Gastroesophageal sphincter (tissue), 4 donors: ENCODE results near the gene SOX5. TPM values are rescaled to one million over a fixed set of nuclear protein-coding genes. Genes with fewer than 3 reads are reported as not detected.

ENCODE experiments used
- ATAC-seq: fragments of 150-250 bp; one replicate; pipeline ENCODE4 v1.9.1; 2016; ENCODE audit warnings: mild to moderate bottlenecking, moderate library complexity
- H3K27ac ChIP-seq, 4 donors: fragments of 200-600 bp; sonication (generic) in 3 of 4; 1 replicate in 3 of 4; 2 replicates in 1 of 4; pipeline ENCODE4 v1.5.1; 2016 to 2019
- H3K27me3 ChIP-seq: fragments of 200-600 bp; sonication (generic); one replicate; pipeline ENCODE4 v1.5.1; 2019
- H3K36me3 ChIP-seq, 2 donors: fragments of 200-600 bp; sonication (generic); one replicate each; pipeline ENCODE4 v1.5.1; 2019; ENCODE audit warnings: control low read depth in 1 of 2
- H3K4me1 ChIP-seq, 3 donors: fragments of 200-600 bp; sonication (generic); 1 replicate in 2 of 3; 2 replicates in 1 of 3; pipeline ENCODE4 v1.5.1; 2016 to 2019; ENCODE audit warnings: control low read depth in 2 of 3
- H3K4me3 ChIP-seq, 2 donors: fragments of 200-600 bp; sonication (generic); one replicate each; pipeline ENCODE4 v1.5.1; 2019; ENCODE audit warnings: mild to moderate bottlenecking in 1 of 2, moderate library complexity in 1 of 2
- H3K9me3 ChIP-seq, 3 donors: fragments of 200-600 bp; sonication (generic); one replicate each; pipeline ENCODE4 v1.5.1; 2017 to 2019; ENCODE audit warnings: control low read depth in 2 of 3
- CTCF ChIP-seq, 4 experiments: fragments of 200-600 bp in 2 of 4; fragments of 450-650 bp in 2 of 4; sonication (generic) in 1 of 4; IDR thresholded peaks; one replicate each; pipeline ENCODE4 v1.5.1; 2017 to 2019; ENCODE audit warnings: antibody characterized with exemption in 4 of 4, mild to moderate bottlenecking in 2 of 4, moderate library complexity in 2 of 4
- EP300 ChIP-seq: sonication (generic); formaldehyde crosslinking; IDR thresholded peaks from one replicate; pipeline ENCODE4 v1.6.1; 2017; ENCODE audit warnings: antibody characterized with exemption, mild to moderate bottlenecking
- POLR2A ChIP-seq, 2 donors: fragments of 450-650 bp; IDR thresholded peaks; one replicate each; pipeline ENCODE4 v1.6.1; 2017; ENCODE audit warnings: antibody characterized with exemption in 2 of 2, mild to moderate bottlenecking in 2 of 2, moderate library complexity in 1 of 2
- POLR2AphosphoS5 ChIP-seq: sonication (generic); formaldehyde crosslinking; IDR thresholded peaks from one replicate; pipeline ENCODE4 v1.6.1; 2017; ENCODE audit warnings: antibody characterized with exemption
- WGBS, 2 donors: methylation state at CpG; one replicate each; pipeline ENCODE4 v1.1.5; 2018; ENCODE audit warnings: low coverage in 1 of 2; 5-methylcytosine and 5-hydroxymethylcytosine counted together
- total RNA-seq, 4 donors: library from RNA; depleted of rRNA; stranded (reverse); fragments of >200 nt; gene quantifications; one replicate each; pipeline ENCODE4 v1.1.0, GENCODE V29; 2016

The SOX5 gene
- total RNA-seq, 4 donors from 2014 or later: 4.9 to 69.9 (median 18.1) TPM

GRCh38 chr12:23854598-23854997 lies 94.9 kb downstream of the SOX5 start:
- H3K27ac ChIP-seq: no peak overlapping the region
- no peaks in the 10 kb centered on the region for H3K27me3 ChIP-seq

DNA sequence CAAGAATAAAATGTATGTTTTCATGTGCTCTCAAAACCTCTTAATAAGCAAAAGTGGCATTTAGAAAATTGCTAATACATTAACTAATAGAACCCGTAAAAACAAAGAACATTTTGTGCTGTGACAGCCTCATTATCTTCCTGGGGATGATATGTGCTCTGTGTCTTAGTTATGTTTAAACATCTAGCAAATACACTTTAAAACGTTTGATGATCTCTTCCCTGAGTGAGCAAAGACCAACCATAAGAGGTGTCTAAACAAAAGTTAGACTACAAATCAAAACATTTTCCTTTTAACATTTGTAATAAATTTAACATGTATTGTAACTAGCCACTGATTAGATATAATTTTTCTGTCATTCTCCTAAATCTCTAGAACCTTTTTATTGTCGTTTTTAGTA lies 95.8 kb downstream of the SOX5 start:
- WGBS, 2 donors: 52 to 60% methylated on average over 3 of the region's 3 CpGs
- H3K27ac ChIP-seq: no peak overlapping the region
- no peak overlapping the region for H3K4me3 ChIP-seq
- H3K36me3 ChIP-seq: no peaks in the 10 kb centered on the region
- TF ChIP-seq POLR2AphosphoS5 (no peak), EP300 (no peak), CTCF (IDR thresholded peaks at IDR 0.05) (no peak), POLR2A (IDR thresholded peaks at IDR 0.05) (no peak)
- H3K9me3 ChIP-seq: peaks cover 0 to 5% (median 0%) of the 10 kb centered on the region in 3 donors
- H3K4me1 ChIP-seq: no peaks in the 10 kb centered on the region
- H3K27me3 ChIP-seq: no peaks in the 10 kb centered on the region
- no peak for ATAC-seq

More at GRCh38 chr12:23854598-23854997, 94.9 kb downstream of the SOX5 start:
- Histone ChIP-seq H3K4me3 (no peak overlapping the region), H3K9me3 (peaks cover 0 to 11% (median 0%) of the 10 kb centered on the region in 3 donors), H3K4me1 (no peaks in the 10 kb centered on the region), H3K36me3 (no peaks in the 10 kb centered on the region)
- ATAC-seq: no peak
- TF ChIP-seq EP300 (no peak), CTCF (IDR thresholded peaks at IDR 0.05) (no peak)

GRCh38 chr12:23851602-23852001 lies 97.9 kb downstream of the SOX5 start:
- Histone ChIP-seq H3K4me1 (no peaks in the 10 kb centered on the region), H3K27me3 (no peaks in the 10 kb centered on the region), H3K36me3 (no peaks in the 10 kb centered on the region), H3K9me3 (no peaks in the 10 kb centered on the region), H3K4me3 (no peak overlapping the region), H3K27ac (no peak overlapping the region)
- ATAC-seq: no peak
- WGBS, 2 donors: 92 to 100% methylated on average over 2 of the region's 2 CpGs
- no peak for TF ChIP-seq CTCF (IDR thresholded peaks at IDR 0.05)
- TF ChIP-seq POLR2AphosphoS5: no peak

DNA sequence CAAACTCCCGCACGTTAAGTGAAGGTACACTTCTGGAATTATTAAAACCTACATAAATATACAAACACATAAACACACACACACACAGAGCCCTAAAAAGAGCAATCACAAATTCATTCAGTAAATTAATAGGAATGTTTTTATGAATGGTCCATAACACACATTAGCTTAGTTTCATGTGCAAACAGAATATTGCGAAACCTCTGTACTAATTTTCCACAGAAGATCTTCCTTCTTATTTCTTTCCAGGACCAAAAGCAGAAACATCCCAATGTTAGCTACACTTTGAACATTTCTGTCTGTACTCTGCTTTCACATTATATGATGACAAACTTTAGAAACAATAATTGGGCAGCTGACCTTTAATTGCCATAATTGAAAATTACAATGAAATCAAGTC lies 101.6 kb downstream of the SOX5 start:
- H3K4me1 ChIP-seq: no peaks in the 10 kb centered on the region
- H3K27me3 ChIP-seq: no peaks in the 10 kb centered on the region
- 93 to 98% methylated on average over 3 of the region's 3 CpGs for WGBS, 2 donors
- no peaks in the 10 kb centered on the region for H3K36me3 ChIP-seq
- no peak overlapping the region for H3K27ac ChIP-seq
- H3K9me3 ChIP-seq: no peaks in the 10 kb centered on the region
- no peak for TF ChIP-seq POLR2A (IDR thresholded peaks at IDR 0.05)
- TF ChIP-seq CTCF (IDR thresholded peaks at IDR 0.05): no peak
- no peak for TF ChIP-seq POLR2AphosphoS5
- TF ChIP-seq EP300: no peak
- H3K4me3 ChIP-seq: no peak overlapping the region
- no peak for ATAC-seq

- 89 to 92% methylated on average over 4 of the region's 4 CpGs for WGBS, 2 donors
- Histone ChIP-seq H3K4me3 (no peak overlapping the region), H3K4me1 (no peaks in the 10 kb centered on the region), H3K27ac (no peak overlapping the region), H3K9me3 (no peaks in the 10 kb centered on the region), H3K36me3 (no peaks in the 10 kb centered on the region), H3K27me3 (no peaks in the 10 kb centered on the region)
- ATAC-seq: no peak
- TF ChIP-seq EP300 (no peak), POLR2AphosphoS5 (no peak), CTCF (IDR thresholded peaks at IDR 0.05) (no peak), POLR2A (IDR thresholded peaks at IDR 0.05) (no peak)
Observed at GRCh38 chr12:23843958-23844357, 105.5 kb downstream of the SOX5 start.
